GM18858 (cell line): ENCODE results near the gene DDX5.

Experiments
- ATAC-seq: cut with Tn5 transposase; IDR thresholded peaks from one replicate; pipeline ENCODE4 v1.9.1; 2021; ENCODE audit not compliant: unreplicated experiment

Gene DDX5

DNA sequence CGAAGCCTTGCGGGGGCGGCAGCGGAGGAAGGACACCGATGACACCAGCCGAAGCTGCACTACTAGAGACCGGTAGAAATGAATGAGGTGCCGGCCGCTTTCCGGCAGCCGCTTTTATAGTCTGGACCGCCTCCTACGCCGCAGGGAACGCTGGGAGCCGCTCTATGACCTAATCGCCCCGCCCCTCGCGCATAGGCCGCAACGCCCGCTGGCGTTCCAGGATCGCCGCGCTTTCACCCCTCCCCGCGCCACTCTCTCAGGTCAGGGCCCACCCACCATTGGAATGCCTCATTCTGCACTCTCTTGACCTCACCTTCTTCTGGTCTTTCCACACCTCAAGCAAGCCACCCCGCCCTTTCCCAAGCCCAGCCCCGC lies at the start of gene DDX5:
DDX5 (minus strand) TSS at position 89 of the 375 bp plus-strand sequence. CDS start 170 bp downstream, outside the sequence.
- peak; percentile 39 for ATAC-seq

DNA sequence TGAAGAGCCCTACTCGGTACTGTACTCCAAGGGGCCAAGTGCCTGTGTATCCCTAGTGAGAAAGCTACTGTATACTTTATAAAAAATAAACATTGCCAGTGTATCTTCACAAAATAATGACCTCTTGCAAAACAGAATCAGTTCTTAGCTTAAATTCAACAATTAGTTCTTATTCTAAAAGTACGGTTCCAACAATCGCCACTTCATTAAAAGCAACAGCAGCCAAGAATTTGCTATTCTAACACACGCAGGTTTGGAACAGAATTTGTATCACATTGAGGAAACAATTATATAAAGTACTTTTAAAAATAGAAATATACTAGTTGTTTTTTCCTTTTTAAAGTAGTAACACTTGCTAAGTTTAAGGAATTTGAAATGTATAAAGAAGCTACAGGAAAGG lies 49.2 kb upstream of the DDX5 start:
- no peak for ATAC-seq

DNA sequence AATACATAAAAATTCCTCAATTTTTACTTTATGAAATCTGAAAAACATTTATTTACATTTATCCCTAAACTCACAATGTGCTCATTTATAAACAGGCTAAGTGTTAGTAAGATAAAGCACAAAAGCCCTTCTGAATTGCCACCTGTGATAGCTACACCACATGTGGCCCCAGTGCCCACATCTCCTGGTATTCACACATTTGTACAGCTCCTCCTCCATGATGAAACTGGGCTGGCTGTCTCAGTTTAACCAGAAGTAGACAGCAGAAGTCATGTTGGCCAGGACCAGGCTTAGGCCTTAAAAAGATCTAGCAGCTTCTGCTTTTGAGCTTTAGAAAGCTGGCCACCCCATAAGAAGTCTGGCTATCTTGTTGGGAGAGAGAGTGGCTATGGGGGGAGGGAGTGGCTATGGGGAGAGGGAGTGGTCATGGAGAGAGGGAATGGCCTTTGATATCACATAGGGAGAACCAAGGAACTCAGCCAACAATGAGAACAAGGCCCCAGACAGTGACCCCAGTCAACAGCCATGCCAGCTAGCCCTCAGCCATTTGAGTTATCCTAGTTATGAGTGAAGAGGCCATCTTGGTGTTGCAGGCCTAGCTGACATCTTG lies 48.0 kb upstream of the DDX5 start:
- ATAC-seq: no peak

DNA sequence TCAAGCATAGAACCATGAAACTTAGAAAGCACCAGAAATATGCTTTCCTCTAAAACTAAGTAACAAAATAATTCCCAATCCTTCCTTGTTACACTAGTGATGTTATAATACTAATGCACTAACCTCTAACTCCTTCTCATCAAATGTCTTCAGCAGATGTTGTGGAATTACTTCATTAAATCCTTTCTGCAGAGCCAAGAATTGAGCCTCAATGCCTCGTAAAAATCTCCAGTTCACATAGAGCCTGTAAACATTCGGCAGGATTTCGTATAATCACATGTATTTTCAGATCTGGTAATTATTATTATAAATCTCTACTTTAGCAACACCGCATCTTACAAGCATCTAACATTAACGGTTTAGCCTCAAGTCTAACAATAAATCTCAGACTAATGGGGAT lies 45.4 kb upstream of the DDX5 start:
- ATAC-seq: no peak

DNA sequence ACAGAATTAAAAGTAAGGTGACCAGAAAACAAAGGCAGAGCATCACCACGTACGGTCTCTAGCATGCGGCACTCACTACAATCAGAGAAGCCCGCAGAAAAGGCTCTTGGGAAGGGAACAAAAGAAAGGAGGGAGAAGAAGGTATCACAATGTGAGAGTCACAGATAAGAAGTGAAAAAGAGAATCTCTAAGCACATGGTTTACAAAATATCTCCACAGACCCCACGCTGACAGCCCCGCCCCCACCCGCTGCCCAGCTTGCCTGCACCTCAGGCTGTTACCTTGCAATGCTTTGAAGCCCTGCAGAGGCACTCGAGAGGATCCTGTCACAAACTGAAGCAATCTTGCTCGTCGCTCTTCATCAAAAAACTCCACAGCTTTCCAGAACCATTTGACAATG lies 41.2 kb upstream of the DDX5 start:
- no peak for ATAC-seq

DNA sequence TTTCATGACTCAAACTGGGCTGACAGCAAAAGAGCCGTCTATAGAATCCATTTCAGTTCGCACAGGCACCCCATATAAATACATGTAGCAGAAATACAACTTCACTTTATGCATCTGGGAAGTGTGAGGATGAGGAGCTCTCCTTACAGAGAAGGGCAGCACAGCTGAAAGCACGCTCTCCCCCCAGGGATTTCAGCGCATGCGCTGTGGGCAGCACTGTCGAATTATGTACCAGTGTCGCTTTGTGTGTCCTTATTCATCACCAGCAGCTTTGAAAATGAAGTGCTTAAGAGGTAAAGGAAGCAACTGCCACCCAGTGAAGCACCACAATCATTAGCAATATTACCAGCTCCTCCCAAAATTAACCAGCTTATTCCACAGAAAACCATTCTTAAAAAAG lies 40.6 kb upstream of the DDX5 start:
- no peak for ATAC-seq

DNA sequence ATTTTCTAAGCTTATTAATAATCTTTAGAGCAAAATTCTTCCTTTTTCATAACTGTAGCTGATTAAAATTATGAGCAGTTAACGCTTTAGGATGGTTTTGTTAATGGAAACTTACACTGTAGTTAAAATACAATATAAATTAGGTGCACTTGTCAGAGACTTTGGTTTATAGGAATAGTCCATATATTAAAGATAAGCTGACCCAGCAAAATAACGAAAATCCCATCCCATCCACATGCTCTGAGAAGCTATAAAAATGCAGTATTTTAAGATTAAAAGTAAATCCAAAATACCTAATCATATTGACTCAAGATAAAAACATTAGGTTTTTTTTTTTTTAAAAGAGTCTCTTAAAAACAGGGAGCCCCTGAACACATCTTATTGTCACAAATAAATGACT lies 38.7 kb upstream of the DDX5 start:
- no peak for ATAC-seq

DNA sequence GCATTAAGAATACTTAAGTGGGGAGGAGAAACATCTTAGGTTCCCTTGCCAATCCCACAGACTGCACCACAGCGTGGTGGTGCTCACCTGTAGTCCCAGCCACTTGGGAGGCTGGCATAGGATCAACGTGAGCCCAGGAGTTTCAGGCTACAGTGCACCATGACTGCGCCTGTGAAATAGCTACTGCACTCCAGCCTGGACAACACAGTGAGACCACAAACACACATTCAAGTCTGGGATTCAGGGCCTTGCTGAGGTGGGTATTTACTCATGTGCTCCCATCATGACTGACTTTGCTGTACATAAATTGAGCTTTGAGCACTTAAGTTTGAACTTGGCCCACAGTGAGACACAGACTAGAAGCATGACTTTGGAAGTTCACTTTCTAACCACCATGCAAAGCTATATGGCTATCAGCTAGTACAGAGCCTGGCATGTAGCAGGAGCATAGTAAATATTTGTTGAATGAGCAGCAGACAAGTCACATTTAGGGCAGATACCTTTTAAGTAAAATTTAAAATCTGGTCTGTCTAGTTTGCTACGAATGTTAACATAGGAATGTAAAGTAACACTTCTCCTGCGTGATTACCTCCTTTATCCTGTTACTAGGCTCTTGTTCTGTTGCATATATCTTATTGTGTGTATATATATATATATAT lies 34.2 kb upstream of the DDX5 start:
- no peak for ATAC-seq

DNA sequence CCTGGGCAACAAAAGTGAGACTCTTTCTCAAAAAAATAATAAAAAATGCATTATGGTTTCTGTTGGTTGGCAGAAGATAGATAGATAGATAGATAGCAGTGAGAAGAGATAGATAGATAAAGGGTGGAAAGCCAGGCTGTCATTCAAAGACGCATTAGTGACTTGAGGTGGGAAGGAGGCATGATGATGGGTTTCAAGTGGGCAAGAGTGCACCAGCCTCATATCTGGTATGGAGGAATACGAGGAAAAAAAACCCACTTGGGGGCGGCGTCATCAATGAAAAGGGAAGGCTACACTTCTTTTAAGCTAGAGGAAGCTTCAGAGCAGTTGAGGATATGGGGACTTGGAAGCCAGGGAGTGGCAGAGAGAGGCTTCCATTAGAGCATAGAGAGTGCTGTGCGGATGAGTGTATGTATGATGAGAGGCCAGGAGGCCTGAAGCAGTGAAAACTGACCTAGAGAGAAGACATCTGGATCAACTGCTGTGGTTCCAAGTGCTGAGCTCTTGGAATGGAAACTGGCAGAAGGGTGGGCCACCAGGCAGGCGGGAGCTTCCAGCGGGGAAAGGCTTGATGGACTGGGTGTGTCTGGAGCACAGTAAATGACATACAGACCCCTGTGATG lies 32.5 kb upstream of the DDX5 start:
- no peak for ATAC-seq

DNA sequence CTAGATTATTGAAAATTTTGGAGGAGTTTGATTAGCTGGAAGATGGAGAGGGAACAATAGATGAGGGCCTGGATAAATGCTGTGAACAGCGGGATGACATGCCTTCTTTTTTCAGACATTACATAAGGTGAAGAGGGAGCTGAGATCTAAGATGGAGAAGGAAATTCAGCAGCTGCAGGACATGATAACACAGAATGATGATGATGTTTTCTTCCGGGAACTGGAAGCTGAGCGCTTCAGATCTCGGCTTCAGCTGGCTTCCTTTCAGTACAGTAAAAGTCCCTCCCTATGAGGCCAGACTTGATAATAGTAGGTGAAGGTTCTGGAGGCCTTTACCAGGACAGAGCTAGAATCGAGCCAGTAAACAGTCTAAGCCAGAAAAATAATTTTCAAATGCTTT lies 31.4 kb upstream of the DDX5 start:
- ATAC-seq: no peak

DNA sequence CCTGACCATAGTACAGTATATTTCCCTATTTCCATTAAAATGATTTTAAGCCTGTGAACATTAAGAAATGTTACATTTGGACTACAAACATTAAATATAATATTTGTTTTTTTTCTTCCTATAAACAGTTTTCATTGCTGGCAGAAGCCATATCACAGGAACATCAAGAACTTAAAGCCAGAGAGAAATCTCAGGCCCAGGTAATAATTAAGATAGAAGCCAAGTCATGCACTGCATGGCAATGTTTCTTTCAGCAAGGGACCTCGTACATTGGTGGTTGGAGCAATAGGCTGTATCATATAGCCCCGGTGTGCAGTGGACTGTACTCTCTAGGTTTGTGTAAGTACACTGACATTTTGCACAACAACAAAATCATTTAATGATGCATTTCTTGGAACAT lies 30.8 kb upstream of the DDX5 start:
- ATAC-seq: no peak

DNA sequence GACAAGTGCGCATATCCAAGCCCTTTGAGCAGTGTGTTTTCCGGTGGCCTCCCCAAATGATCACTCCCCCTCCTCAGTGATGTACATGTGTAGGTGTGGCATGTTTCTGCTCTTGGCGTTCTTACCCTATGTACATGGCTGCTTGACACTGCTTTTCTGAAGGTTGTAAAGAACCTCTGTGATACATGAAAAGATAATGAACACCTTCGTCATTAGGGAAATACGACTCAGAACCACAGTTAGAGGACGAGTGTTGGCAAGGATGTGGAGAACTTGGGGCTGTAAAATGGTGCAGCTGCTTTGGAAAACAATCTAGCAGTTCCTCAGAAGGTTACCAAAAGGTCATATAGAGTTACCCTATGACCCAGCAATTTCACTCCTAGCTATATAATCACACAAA lies 29.3 kb upstream of the DDX5 start:
- no peak for ATAC-seq

DNA sequence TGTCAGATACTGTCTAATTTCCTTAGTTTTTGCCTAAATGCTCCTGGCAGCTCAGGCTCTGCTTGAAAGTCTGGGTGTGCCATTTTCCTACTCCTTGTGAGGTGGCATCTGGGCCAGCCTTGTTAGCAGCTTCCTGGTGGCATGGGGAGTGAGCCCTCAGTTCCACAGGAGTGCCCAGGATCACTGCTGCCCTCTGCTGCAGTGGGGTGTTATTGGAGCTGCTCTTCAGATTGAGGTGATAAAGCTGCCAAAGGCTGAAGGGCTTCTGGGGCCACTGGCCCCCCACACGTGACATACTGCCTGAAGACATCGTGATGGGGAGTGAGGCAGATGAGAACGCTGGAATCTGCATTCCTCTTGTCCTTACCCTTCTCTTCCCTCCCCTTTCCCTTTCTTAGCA lies 28.1 kb upstream of the DDX5 start:
- no peak for ATAC-seq

DNA sequence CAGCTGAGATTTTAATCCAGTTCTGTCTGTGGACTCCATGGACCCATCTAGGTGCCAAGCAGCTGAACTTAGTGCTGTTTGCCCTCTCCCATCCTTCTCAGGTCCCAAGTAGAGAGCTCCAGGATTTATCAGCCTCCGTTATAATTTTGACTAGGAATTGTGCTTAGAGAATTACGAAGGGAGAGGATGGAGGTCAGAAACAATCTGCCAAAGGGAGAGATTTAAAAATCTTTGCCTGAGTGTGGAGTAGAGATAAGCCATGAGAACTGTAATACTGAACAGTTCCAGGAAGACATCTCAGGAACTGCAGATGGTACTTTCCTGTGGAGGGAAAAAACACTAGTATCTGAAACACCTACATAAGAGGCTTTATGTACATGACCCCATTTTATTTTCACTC lies 27.7 kb upstream of the DDX5 start:
- no peak for ATAC-seq

DNA sequence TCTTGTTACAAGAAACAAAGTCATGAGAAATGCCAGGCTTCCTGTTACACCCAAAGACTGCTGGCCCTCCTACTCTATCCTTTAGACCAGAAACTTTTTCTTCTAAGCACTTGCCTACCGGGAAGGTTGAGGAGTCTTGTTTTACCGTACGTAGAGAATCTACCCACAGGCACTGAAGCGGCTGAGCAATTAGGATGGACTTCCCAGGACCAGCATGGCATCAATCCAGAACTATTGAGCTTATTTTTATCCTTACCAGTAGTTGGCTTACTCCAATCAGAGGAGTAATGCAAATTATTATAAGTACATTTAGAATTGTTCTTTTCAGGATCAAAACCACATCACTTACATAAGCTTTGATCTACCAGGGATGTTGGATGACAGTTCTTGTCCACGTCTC lies 26.3 kb upstream of the DDX5 start:
- no peak for ATAC-seq

DNA sequence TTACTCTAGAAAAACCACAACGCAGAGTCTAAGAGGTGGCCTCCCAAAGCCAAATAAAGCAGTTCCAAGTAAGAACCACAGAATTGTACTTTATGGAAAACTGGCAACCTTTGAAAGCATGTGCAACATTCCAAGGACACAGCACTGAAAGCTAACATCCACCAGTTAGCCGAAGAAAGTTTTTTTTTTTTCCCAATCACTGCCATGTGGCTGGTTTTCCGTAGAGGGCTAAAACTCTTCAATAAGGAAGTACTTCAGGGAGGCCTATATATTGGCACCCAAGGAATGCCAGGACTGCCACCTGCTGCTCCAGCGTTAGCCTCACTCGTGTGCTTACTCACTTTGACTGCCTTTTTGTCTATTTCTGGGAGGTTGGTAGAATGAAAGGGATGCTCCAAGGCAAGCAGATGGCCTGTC lies 25.9 kb upstream of the DDX5 start:
- ATAC-seq: no peak

DNA sequence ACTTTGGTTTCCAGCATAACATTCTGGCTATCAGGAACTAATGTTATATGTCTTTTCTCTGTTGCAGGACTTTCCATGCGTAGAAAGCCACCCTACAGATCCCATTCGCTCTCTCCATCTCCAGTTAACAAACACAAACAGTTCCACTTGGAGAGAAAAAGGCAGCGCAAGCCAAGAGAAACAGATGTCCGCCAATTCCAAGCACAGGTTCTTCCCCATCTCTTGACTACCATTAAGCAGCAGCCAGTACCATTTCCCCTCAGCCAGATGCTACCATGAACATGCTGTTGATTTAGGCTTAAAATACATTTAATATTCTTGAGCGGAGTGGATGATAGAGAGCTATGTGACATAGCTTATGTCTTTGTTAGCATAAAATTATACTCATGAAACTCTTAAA lies 23.1 kb upstream of the DDX5 start:
- no peak for ATAC-seq

DNA sequence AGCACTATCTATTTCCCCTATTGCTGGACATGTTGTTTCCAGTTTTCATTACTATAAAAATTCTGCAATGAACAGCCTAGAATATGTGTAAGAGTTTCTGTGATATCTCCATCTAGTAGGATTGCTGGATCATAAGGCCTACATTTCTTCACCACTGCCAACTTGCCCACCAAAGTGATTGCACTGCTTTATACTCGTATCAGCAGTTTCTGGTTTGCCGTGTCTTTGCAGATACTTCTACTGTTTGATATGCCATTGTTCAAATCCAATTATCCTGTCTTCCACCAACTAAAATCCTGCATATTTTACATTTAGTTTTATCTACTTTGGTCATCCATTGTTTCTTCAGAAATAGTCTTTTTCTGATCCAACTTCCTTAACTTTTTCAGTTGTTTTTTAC lies 21.8 kb upstream of the DDX5 start:
- no peak for ATAC-seq

DNA sequence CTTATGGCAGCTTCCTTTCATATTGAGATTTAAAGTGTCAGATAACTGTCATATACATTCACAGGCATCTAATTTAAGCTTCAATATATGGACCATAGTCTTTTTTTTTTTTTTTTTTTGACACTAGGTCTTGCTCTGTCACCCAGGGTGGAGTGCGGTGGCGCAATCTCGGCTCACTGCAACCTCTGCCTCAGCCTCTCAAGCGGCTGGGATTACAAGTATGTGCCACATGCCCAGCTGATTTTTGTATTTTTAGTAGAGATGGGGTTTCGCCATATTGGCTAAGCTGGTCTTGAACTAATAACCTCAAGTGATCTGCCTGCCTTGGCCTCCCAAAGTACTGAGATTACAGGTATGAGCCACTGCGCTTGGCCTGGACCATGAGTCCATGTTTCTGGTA lies 14.3 kb upstream of the DDX5 start:
- no peak for ATAC-seq

DNA sequence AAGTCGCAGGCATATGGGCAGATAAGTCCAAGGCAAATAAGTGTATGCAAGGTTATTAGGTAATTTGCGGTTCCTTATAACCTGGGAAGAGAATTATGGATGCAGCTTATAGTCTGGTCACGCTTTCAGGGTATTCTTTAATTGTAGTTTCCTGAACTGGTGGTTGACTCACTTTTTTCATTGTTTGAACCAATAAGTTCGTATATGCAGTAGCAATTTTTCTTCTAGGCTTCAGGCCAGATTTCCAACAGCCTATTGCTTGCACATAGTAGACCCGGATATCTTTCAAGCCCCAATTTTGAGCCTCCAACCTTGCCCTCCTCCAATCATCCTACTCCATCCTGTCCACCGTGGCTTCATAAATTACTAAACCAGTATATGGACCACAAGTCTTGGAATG lies 13.5 kb upstream of the DDX5 start:
- ATAC-seq: no peak

DNA sequence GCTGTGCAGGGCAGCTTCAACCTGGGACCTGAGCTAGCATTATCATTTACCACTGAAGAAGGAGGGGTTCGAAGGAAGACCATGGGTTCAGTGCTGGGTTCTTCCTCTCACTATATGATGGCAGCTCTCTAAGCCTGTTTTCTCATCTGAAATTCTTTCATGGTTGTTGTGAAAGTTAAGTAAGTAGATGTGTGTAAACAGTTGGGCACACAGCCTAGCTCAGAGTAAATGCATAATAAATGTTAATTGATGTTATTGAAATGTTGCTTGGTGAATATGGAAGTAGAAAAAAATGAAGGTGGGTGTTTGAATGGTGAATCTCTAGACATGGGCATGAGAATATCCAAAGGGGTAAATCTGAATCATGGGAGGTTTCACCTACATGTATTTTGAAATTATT lies 9.7 kb upstream of the DDX5 start:
- no peak for ATAC-seq

DNA sequence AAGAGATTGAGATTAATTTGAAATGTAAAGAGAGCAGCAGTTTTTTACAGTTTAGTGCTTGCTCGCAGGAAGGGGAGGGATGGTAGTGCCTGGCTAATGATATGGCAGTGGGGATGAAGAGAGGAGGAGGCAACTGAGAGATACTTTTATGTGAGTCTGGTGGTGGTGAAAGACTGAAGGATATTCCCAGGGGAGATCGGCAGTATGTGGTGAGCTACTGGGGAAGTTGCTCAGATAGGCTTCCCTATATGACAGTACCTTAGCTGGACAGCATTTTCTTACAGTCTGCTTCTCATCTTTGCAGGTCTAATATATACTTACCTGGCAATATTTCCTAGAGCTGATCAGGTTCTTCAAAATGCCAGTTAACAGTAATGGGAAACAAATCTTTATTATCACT lies 9.3 kb upstream of the DDX5 start:
- ATAC-seq: no peak

DNA sequence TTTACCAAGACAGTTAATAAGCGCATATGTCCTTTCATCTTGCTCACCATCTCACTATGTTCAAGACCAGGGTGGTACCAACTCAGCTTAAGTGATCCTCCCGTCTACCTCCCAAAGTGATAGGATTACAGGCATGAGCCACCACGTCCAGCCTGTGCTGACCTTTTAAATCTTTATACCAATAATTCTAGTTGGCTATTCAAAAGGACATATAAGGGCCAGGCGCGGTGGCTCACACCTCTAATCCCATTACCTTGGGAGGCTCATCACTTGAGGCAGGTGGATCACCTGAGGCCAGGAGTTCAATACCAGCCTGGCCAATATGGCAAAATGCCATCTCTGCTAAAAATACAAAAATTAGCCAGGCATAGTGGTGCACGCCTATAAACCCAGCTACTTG lies 3.1 kb upstream of the DDX5 start:
- ATAC-seq: no peak
